IMR-90 (cell line): Measurements from ENCODE around the gene DBNDD1. TPM values are rescaled to one million over a fixed set of nuclear protein-coding genes. Genes with fewer than 3 reads are reported as not detected.
A peak's percentile ranks its signal among the peaks of the same experiment; 100 is the strongest.

Source experiments
- ATAC-seq: fragments of 200-7000 bp; cut with Tn5 transposase; 2 replicates; pipeline ENCODE4 v1.9.1; 2020; ENCODE audit warnings: low read depth, mild to moderate bottlenecking, moderate library complexity
- BruUV-seq: library from RNA; stranded (reverse); fragments of 400-500 nt; replicated peaks from 2 replicates; lab custom pipeline; 2021; lab: Mats Ljungman, UMichigan
- CTCF ChIA-PET: fragments of 300-600 bp; formaldehyde crosslinking; extraction: SDS; loops from one replicate; lab custom pipeline; 2021; ENCODE audit warnings: antibody characterized with exemption; lab: Yijun Ruan, JAX
- POLR2A ChIA-PET: fragments of 300-600 bp; sonication (Branson Sonifier 250); formaldehyde crosslinking; loops from one replicate; lab custom pipeline; 2022; ENCODE audit warnings: antibody characterized with exemption; ENCODE audit not compliant: unreplicated experiment; lab: Charles Lee
- DNase-seq: peaks from one replicate; pipeline ENCODE4 v3.0.0; 2013
- H2AFZ ChIP-seq: replicated peaks from 2 replicates; pipeline ENCODE3; 2013; ENCODE audit warnings: low read length, mild to moderate bottlenecking; ENCODE audit not compliant: poor library complexity
- H2AK5ac ChIP-seq: 2 replicates; pipeline ENCODE4 v1.6.1; 2013; ENCODE audit warnings: low read depth, low read length, inconsistent platforms
- H2AK9ac ChIP-seq: replicated peaks from 2 replicates; pipeline ENCODE3; 2013; ENCODE audit warnings: mild to moderate bottlenecking, low read depth, low read length, moderate library complexity; ENCODE audit not compliant: poor library complexity
- H2BK120ac ChIP-seq: 2 replicates; pipeline ENCODE4 v1.6.1; 2013; ENCODE audit warnings: low read depth, low read length, inconsistent platforms
- H2BK15ac ChIP-seq: 3 replicates; pipeline ENCODE4 v1.6.1; 2013; ENCODE audit warnings: low read depth, low read length, inconsistent platforms
- H2BK20ac ChIP-seq: 2 replicates; pipeline ENCODE4 v1.6.1; 2013; ENCODE audit warnings: low read depth, mild to moderate bottlenecking, inconsistent platforms, low read length, moderate library complexity
- H2BK5ac ChIP-seq: 2 replicates; pipeline ENCODE4 v1.6.1; 2013; ENCODE audit warnings: mild to moderate bottlenecking, low read depth, low read length, inconsistent platforms; ENCODE audit not compliant: poor library complexity, severe bottlenecking
- H3K14ac ChIP-seq: replicated peaks from 2 replicates; pipeline ENCODE4 v1.6.1; 2013; ENCODE audit warnings: low read depth, low read length, inconsistent platforms
- H3K18ac ChIP-seq: 2 replicates; pipeline ENCODE4 v1.6.1; 2013; ENCODE audit warnings: low read depth, low read length, control low read depth
- H3K23ac ChIP-seq: 2 replicates; pipeline ENCODE4 v1.6.1; 2013; ENCODE audit warnings: low read depth, low read length, inconsistent platforms
- H3K27ac ChIP-seq: 2 replicates; pipeline ENCODE4 v1.5.1; 2013; ENCODE audit warnings: mild to moderate bottlenecking, control low read depth, low read length; ENCODE audit not compliant: insufficient read depth
- H3K27me3 ChIP-seq: 2 replicates; pipeline ENCODE4 v1.6.1; 2013; ENCODE audit warnings: low read length; ENCODE audit not compliant: control insufficient read depth, insufficient read depth
- H3K36me3 ChIP-seq: 2 replicates; pipeline ENCODE4 v1.6.1; 2013; ENCODE audit warnings: low read length, mixed read lengths; ENCODE audit not compliant: control insufficient read depth, insufficient read depth
- H3K4ac ChIP-seq: 2 replicates; pipeline ENCODE4 v1.6.1; 2013; ENCODE audit warnings: low read depth, low read length, inconsistent platforms
- H3K4me1 ChIP-seq: 2 replicates; pipeline ENCODE4 v1.6.1; 2013; ENCODE audit warnings: low read length, mixed read lengths; ENCODE audit not compliant: control insufficient read depth, insufficient read depth
- H3K4me2 ChIP-seq: 2 replicates; pipeline ENCODE4 v1.6.1; 2013; ENCODE audit warnings: low read depth, mild to moderate bottlenecking, control low read depth, low read length, moderate library complexity
- H3K4me3 ChIP-seq: 2 replicates; pipeline ENCODE4 v1.5.1; 2013; ENCODE audit warnings: low read depth, mild to moderate bottlenecking, control low read depth, low read length, moderate library complexity; ENCODE audit not compliant: insufficient read depth
- H3K56ac ChIP-seq: 2 replicates; pipeline ENCODE4 v1.6.1; 2013; ENCODE audit warnings: low read length, inconsistent platforms; ENCODE audit not compliant: insufficient read depth; ENCODE audit errors: extremely low read depth
- H3K79me1 ChIP-seq, 2 experiments: 2 replicates each; pipeline ENCODE4 v1.6.1; 2013; ENCODE audit warnings: low read length in 2 of 2, inconsistent platforms in 1 of 2, low read depth in 1 of 2
- H3K9ac ChIP-seq: 2 replicates; pipeline ENCODE4 v1.6.1; 2013; ENCODE audit warnings: low read depth, low read length, control low read depth
- H3K9me1 ChIP-seq: 2 replicates; pipeline ENCODE4 v1.6.1; 2013; ENCODE audit warnings: low read length, inconsistent platforms; ENCODE audit not compliant: insufficient read depth
- H3K9me3 ChIP-seq: 2 replicates; pipeline ENCODE4 v1.6.1; 2013; ENCODE audit warnings: low read length; ENCODE audit not compliant: control insufficient read depth, insufficient read depth
- H4K20me1 ChIP-seq: 2 replicates; pipeline ENCODE4 v1.6.1; 2013; ENCODE audit warnings: low read length, inconsistent platforms; ENCODE audit not compliant: insufficient read depth
- H4K5ac ChIP-seq: 2 replicates; pipeline ENCODE4 v1.6.1; 2013; ENCODE audit warnings: mild to moderate bottlenecking, low read depth, low read length, control low read depth
- H4K8ac ChIP-seq, 2 experiments: 2 replicates each; pipeline ENCODE4 v1.6.1; 2013; ENCODE audit warnings: low read depth in 2 of 2, low read length in 2 of 2, control low read depth in 1 of 2, inconsistent platforms in 1 of 2
- H4K91ac ChIP-seq: 2 replicates; pipeline ENCODE4 v1.6.1; 2013; ENCODE audit warnings: low read depth, low read length, inconsistent platforms; ENCODE audit not compliant: insufficient read depth
- BHLHE40 ChIP-seq: fragments of 150-350 bp; IDR thresholded peaks from 2 replicates; pipeline ENCODE4 v1.6.1; 2016; ENCODE audit warnings: mild to moderate bottlenecking, low read depth, low read length
- CEBPB ChIP-seq: IDR thresholded peaks from 2 replicates; pipeline ENCODE4 v1.6.1; 2012; ENCODE audit warnings: low read depth, low read length, improper control_type of control experiment
- CHD1 ChIP-seq: IDR thresholded peaks from 2 replicates; pipeline ENCODE4 v1.6.1; 2012; ENCODE audit warnings: low read depth, low read length, improper control_type of control experiment
- CTCF ChIP-seq: conservative IDR thresholded peaks from 2 replicates; pipeline ENCODE4 v1.5.1; 2012; ENCODE audit warnings: mild to moderate bottlenecking, low read depth, low read length, improper control_type of control experiment
- MAZ ChIP-seq: IDR thresholded peaks from 2 replicates; pipeline ENCODE4 v1.6.1; 2012; ENCODE audit warnings: low read depth, mild to moderate bottlenecking, low read length, improper control_type of control experiment, moderate library complexity, borderline replicate concordance
- MXI1 ChIP-seq: IDR thresholded peaks from 2 replicates; pipeline ENCODE4 v1.6.1; 2012; ENCODE audit warnings: low read depth, mild to moderate bottlenecking, low read length, moderate library complexity, borderline replicate concordance
- NFE2L2 ChIP-seq: fragments of 150-350 bp; IDR thresholded peaks from 2 replicates; pipeline ENCODE4 v1.6.1; 2016; ENCODE audit warnings: low read depth, mild to moderate bottlenecking, low read length
- POLR2A ChIP-seq: IDR thresholded peaks from 2 replicates; pipeline ENCODE4 v1.6.1; 2012; ENCODE audit warnings: mild to moderate bottlenecking, low read depth, low read length
- RAD21 ChIP-seq: IDR thresholded peaks from 2 replicates; pipeline ENCODE4 v1.6.1; 2012; ENCODE audit warnings: low read length, improper control_type of control experiment
- RCOR1 ChIP-seq: IDR thresholded peaks from 2 replicates; pipeline ENCODE4 v1.6.1; 2012; ENCODE audit warnings: mild to moderate bottlenecking, low read length, improper control_type of control experiment; ENCODE audit not compliant: insufficient replicate concordance
- RFX5 ChIP-seq: IDR thresholded peaks from 2 replicates; pipeline ENCODE4 v1.8.0; 2012; ENCODE audit warnings: low read depth, mild to moderate bottlenecking, low read length, moderate library complexity
- SMC3 ChIP-seq: fragments of 150-350 bp; IDR thresholded peaks from 2 replicates; pipeline ENCODE4 v1.6.1; 2016; ENCODE audit warnings: low read depth, mild to moderate bottlenecking, antibody characterized with exemption, low read length, moderate library complexity
- USF2 ChIP-seq: fragments of 150-350 bp; IDR thresholded peaks from 2 replicates; pipeline ENCODE4 v1.6.1; 2017; ENCODE audit warnings: mild to moderate bottlenecking, antibody characterized with exemption, low read length, low read depth
- WGBS, 2 experiments: methylation state at CpG; one replicate each; pipeline versions ENCODE4 v1.1.5 to v1.1.7; 2013; ENCODE audit warnings: missing lambda C conversion rate in 2 of 2; ENCODE audit not compliant: insufficient read length in 1 of 2; ENCODE audit errors: extremely low coverage in 2 of 2; 5-methylcytosine and 5-hydroxymethylcytosine counted together
- dilution Hi-C: fragments of 300-500 bp; cut with HindIII; formaldehyde crosslinking; loops from one replicate; pipeline ENCODE4 v1.14.3; 2018; ENCODE audit warnings: low sequenced_read_pairs; ENCODE audit not compliant: unreplicated experiment
- in situ Hi-C: fragments of 300-500 bp; cut with MboI; formaldehyde crosslinking; loops from 3 replicates; pipeline ENCODE4 v1.14.3; 2019; ENCODE audit warnings: low sequenced_read_pairs, inconsistent platforms, mixed read lengths
- intact Hi-C: fragments of 100-400 bp; cut with micrococcal nuclease; formaldehyde crosslinking; loops from 2 replicates; pipeline ENCODE4 v1.10.0; 2022
- polyA plus RNA-seq, 3 experiments: library from polyadenylated mRNA; depleted of rRNA; stranded (reverse); fragments of >200 nt; gene quantifications; 2 replicates each; pipeline ENCODE4 v1.2.3, GENCODE V29; 2012; ENCODE audit warnings: low replicate concordance in 1 of 3
- total RNA-seq: library from RNA; depleted of rRNA; stranded (reverse); fragments of >200 nt; gene quantifications from 2 replicates; pipeline ENCODE4 v1.2.3, GENCODE V29; 2012

Gene DBNDD1
- total and polyA plus RNA-seq, 2 of the 4 experiments (the other 2 are of a cell fraction): 3.4 to 23.0 TPM

GRCh38 chr16:90009172-90009899 is 9.9 kb downstream of the DBNDD1 start:
- H3K27me3 ChIP-seq: no peaks in the 10 kb centered on the region
- H3K9me1 ChIP-seq: no peaks in the 10 kb centered on the region
- no peaks in the 10 kb centered on the region; the same call in none of the 2 replicates for H3K36me3 ChIP-seq
- no peak overlapping the region for H3K4me2 ChIP-seq
- H2BK15ac ChIP-seq: no peak overlapping the region
- H4K20me1 ChIP-seq: no peaks in the 10 kb centered on the region
- no peak overlapping the region for H4K91ac ChIP-seq
- no peaks in the 10 kb centered on the region for H3K9me3 ChIP-seq
- H2BK20ac ChIP-seq: no peak overlapping the region
- no peak overlapping the region for H3K4me3 ChIP-seq
- no peak overlapping the region for H3K18ac ChIP-seq
- no peak overlapping the region for H2BK120ac ChIP-seq
- DNase-seq: no peak
- ChIA-PET CTCF (no interaction called here), POLR2A (no interaction called here)
- BruUV-seq: no TSS peak
- H3K23ac ChIP-seq: no peak overlapping the region
- no peaks in the 10 kb centered on the region for H3K79me1 ChIP-seq
- H3K14ac ChIP-seq: no peak overlapping the region
- H4K8ac ChIP-seq: no peak overlapping the region
- no peak overlapping the region for H4K5ac ChIP-seq
- ATAC-seq: no peak
- in situ Hi-C loops (no loop called here), dilution Hi-C loops (no loop called here), intact Hi-C loops (no loop called here)
- H3K4ac ChIP-seq: no peak overlapping the region
- no peak overlapping the region for H2BK5ac ChIP-seq
- H3K27ac ChIP-seq: no peak overlapping the region
- H3K9ac ChIP-seq: no peak overlapping the region
- H2AFZ ChIP-seq: peak overlapping the region; percentile 21
- H3K4me1 ChIP-seq: no peaks in the 10 kb centered on the region
- H3K56ac ChIP-seq: no peak overlapping the region
- TF ChIP-seq MXI1: no peak
- no peak for TF ChIP-seq USF2
- TF ChIP-seq MAZ: no peak
- no peak for TF ChIP-seq BHLHE40
- no peak for TF ChIP-seq RFX5
- no peak for TF ChIP-seq CHD1
- no peak for TF ChIP-seq CTCF
- no peak for TF ChIP-seq POLR2A
- TF ChIP-seq RCOR1: no peak
- TF ChIP-seq RAD21: no peak
- no peak for TF ChIP-seq NFE2L2
- no peak for TF ChIP-seq CEBPB
- TF ChIP-seq SMC3: no peak
- H2AK5ac ChIP-seq: no peak overlapping the region
- no CpG with 5 or more reads among the region's 22 CpGs for WGBS, 2 experiments
- peak overlapping the region; percentile 55 for H2AK9ac ChIP-seq
